ENCODE data around the gene TPX2.
"Not testable (repeated sequence)": the region's sequence is repeated elsewhere in the genome, so short reads cannot be mapped to it uniquely, and the experiment has no call there.

The TPX2 gene

DNA sequence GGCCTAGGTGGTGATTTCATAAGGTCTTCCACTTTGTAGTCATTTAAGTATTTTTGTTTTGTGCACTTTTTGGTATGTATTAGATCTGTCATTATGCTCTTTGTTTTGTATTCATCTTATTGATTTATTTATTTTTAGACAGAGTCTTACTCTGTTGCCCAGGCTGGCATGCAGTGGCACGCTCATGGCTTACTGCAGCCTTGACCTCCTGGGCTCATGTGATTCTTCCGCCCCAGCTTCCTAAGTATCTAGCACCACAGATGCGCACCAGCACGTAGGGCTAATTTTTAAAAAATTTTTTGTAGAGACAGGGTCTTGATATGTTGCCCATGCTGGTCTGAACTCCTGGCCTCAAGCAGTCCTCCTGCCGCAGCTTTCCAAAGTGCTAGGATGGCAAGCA, 30.6 kb downstream of the TPX2 start:
- no peak for DNase-seq

DNA sequence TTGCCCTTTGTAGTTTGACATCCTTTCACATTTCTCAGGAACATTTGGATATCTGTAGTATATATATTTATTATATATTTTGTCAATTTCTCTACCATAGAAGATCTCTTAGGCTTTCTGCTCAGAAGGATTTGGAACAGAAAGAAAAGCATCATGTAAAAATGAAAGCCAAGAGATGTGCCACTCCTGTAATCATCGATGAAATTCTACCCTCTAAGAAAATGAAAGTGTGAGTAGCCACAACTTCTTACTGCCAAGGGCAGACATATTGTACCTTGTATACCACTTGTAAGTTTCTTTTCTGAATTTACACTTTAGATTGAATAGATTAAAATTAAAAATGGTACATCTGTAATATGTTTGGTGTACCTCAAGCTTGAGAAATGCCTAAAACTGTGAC, 31.2 kb downstream of the TPX2 start:
- DNase-seq: no peak

DNA sequence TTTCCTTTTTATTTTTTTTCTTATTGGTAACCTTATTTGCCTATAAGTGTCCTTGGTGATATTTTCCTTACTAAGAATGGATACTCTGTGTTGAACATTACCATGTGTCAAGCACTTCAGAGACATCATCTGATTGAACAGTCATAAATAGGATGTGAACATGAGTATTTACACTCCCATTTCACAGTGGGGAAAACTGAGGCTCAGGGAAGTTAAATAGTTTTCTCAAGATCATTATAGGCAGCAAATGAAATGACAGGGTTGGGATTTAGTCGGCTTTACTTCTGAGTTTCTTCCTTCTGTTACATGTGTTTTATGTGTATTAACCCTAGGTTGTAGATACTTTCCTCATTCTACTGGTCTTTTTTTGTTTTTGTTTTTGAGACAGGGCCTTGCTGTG, 35.3 kb downstream of the TPX2 start:
- no peak for DNase-seq

DNA sequence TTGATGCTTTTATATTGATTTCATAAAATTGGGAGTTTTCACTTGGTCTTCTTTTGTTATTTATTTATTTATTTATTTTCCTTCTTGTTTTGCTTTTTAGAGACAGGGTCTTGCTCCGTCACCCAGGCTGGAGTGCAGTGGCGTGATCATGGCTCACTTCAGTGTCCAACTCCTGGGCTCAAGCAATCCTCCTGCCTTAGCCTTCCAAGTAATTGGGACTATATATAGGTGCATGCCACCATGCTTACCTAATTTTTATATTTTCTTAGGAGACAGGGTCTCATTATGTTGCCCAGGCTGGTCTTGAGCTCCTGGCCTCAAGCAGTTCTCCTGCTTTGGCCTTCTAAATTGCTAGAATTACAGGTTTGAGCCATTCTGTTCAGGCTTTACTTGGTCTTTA, 41.7 kb downstream of the TPX2 start:
- DNase-seq: no peak

DNA sequence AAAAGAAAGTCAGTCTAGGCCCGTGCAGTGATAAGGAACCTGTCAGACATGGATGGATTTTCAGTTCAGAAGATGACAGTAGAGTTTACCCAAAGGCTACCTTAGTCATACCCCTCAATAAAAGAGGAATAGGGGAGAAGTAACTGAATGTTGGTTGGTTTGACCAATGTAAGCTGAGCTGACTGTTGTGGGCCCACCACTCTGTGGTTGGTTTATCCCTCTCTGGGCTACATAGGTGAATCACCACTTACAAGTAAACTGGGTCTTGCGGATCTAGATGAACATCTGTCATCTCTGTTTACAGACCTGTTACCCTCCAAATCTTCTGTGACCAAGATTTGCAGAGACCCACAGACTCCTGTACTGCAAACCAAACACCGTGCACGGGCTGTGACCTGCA, 42.9 kb downstream of the TPX2 start:
- DNase-seq: no peak

DNA sequence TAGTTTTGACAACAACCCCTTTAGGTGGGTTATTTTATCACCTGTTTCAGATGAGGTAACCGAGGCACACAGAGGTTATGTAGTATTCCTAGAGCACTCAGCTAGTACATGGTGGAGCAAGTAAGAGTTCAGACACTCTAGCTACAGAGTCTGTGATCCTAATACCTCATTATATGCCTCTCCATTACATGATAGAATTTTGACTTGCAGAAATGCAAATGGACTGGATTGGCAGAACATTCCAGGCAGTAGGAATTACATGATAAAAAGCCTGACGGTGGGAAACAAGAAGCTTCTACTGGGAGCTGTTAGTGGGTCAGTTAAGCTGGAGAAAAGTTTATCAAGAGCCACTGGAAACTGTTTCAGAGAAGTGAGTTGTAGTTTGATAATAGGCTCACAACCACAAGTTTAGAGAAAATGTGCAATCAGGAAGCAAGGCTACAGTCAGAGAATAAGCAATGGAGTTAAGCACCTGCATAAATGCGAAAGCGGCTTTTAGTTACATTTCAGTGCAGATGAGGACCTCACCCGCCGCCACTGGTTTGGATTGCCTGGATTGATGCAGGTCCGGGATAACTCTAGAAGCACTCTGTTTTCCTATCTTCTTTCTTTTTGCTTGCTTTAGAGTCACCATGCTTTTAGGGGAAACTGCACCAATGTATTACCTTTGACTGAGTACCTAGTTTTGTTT, 45.4 kb downstream of the TPX2 start:
- DNase-seq: no peak

DNA sequence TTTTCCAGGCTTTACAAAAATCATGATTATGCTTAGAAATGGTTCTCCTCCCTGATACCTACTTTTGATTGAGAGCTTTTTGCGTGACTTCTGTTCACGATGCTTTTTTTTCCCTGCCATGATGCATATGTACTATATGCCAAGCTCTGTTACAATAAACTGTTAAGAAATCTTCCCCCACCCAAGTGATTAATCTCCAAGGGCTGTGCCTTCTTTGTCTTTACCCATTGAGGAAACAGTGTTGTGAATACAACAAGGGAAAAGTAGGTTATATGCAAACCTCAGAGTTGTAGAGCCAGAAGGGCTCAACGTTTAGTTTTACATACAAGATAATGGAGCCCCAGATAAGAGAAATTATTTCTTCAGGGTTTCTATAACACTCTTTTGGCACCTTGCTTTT, 46.0 kb downstream of the TPX2 start:
- DNase-seq: no peak

DNA sequence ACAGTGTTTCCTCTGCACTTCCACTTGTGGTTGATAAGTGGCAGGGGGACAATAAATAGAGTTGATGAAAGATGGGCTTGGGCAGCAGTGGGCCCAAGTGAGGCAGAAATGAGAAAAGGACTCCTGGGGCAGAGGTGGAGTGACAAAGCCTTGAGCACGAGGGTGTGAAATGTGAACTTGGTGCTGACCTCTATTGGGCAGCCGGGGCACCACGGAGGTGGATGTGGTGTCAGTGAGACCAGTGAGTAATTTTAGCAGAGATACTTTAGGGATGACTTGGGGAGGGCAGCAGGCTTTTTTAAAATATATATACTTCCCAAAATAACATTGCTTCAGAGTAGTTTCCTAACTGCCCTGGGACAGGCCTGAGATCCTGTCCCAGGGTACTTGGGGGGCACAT, 49.5 kb downstream of the TPX2 start:
- no peak for DNase-seq

DNA sequence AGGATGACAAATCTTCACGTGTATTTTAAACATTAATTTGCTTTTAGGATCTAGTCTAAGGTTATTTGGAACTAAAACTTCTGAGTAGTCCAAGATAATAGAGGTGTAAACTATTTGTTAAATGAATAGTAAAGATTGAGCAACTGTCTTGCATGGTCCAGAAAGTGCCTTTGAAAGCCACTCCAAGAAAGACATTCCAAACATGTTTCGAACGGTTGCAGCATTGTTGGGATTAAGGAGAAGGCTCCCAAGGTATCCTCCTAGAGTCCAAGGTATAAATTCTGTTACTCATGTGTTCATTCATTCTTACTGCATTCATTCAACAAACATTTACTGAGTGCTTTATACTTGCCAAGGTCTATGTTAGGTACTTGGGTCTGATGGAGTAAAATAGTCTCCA, 51.3 kb downstream of the TPX2 start:
- DNase-seq: no peak

DNA sequence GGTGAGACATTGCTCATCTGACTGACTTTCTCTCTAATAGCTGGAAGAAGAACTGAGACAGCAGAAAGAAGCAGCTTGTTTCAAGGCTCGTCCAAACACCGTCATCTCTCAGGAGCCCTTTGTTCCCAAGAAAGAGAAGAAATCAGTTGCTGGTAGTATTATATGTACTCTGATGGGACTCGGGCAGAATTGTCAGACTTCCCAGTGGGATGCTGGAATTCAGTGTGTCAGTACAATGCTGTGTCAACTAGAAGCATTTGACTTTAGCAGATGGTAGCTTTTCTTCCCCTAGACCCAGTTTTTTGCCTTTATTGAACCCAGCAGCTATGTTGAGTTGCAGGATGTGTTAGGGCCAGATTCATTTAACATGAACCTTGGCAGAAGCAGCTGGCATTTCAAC, 58.3 kb downstream of the TPX2 start:
- DNase-seq: no peak

DNA sequence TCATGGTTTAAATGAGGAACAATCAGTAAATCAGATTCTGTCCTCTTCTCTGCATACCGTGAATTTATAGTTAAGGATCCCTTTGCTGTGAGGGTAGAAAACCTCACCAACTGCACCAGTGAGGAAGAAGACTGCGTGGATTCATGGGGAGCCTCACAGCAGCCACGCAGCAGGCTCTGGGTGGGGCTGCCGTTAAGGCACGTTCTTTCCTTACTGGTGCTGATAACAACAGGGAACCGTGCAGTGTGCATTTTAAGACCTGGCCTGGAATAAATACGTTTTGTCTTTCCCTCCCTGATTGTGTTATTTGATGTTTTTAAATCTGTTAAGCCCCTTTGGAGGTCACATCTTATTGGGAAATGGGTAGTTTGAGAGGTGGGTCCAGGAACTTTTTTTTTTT, 62.4 kb downstream of the TPX2 start:
- no peak for DNase-seq

DNA sequence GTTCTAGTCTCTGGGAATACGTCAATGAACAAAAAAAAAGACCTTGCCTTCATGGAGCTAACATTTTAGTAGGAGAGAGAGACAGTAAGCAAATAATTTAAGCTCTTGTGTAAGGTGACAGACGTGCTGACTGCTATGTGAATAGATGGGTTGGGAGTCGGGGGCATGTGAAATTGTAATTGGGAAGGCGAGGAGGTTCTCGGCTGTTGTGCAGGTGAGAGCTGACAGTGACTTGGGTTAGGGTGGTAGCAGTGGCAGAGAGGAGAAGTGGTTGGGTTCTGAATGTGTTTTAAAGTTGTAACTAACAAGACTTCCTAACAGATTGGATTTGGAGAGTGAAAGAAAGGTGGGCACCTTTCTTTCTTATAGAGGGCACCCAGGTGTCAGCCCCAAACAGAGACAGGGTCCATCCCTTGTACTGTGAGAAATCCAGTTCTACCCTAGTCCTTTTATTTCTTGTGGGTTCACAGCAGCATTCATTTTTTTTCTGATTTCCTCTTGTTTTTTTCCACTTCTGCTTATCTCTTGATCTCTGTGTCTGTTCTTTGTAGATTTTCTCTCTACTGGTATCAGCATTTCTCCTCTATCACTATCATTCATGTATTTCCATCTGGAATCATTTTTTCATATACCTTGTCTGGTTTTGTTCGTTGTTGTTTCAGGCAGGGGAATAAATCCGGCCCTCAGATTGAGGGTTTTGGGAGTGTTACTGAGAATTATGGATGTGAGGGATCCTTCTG, 64.6 kb downstream of the TPX2 start:
- no peak for DNase-seq

DNA sequence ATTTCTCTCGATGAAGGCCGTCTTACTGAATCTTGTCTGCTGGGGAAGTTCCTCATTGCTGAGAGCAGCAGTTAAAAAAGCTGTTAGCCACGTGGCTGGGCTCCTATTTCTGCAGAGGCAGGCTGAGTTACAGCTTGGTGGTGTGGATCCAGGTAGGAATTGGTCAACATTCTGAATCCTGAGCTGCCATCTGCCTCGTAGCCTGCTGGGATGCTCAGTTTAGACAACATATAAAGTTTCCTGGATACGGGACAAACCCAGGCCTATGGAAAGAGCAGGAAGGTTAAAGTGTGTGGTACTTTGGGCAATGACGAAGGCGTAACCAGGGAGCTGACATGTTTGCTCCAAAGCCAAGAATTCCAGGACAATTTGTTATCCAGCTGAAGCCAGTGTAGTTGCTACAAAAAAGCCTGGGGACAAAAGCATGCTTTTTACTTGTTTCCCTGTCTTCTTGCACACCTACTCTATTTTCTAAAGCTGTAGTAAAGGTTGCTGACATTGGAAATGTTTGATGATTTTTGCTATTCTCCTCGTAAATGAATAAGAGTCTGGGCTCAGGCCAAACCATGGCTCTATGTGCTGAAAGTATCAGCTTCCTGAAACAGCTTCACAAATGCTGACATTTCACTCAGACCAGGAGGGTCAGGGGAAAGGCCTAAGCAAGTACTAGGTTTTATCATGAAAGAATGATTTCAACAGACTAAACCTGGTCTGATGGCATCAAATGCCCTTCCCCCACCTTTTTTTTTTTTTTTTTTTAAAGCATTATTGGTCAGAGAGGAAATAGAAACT, 67.7 kb downstream of the TPX2 start:
- no peak for DNase-seq

DNA sequence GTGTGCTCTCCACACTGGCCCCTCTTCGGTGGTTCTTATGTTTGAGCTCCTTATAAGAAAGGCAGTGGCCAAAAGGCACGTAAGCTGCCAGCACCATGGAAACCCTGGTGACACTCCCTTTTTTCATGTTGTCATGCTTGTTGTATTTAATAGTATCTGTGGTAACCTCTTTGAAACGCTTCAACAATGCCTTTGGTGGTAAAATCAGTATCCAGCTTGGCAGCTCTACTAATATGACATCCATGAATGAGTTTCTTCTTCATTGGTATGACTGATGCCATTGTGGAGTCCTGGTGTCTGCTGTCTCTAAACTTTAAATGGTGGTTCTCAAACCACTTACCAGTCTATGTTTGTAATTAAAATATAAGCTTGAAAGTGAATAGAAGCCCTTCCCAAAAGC, 69.4 kb downstream of the TPX2 start:
- DNase-seq: no peak

DNA sequence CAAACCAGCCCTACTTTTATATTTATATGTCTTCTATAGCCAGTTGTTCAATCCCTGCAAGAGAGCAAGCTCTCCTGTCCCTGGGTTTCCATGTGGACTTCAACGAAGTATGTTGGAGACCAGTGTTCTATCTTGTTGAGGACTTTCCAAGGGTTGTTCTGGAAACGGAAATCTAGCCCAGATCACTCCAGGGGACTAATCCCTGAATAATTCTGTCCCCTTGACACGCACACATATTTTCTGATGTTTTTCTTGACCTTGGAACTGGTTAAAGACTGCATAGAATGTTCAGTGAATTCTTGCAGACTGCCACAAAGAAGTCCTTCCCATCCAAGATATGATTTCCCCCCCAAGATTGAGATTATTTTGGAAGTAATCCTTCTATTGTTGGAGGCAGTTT, 70.6 kb downstream of the TPX2 start:
- DNase-seq: no peak

DNA sequence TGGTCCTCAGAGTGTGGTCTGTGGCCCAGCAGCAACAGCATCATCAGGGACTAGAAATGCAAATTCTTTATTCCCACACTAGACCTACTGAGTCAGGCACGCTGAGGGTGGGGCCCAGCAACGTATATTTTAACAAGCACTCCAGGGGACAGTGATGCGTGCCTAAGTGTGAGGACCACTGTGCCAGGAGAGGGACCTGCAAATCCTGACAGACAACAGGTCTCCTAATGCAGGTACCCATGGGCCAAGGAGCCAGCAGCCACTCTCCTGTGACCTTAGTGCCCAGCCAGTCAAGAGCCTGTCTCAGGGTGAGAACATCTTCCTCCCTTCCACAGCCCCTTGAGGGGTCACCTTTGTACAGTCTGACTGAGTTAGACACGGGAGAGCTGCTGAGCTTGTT, 72.1 kb downstream of the TPX2 start:
- no peak for DNase-seq

DNA sequence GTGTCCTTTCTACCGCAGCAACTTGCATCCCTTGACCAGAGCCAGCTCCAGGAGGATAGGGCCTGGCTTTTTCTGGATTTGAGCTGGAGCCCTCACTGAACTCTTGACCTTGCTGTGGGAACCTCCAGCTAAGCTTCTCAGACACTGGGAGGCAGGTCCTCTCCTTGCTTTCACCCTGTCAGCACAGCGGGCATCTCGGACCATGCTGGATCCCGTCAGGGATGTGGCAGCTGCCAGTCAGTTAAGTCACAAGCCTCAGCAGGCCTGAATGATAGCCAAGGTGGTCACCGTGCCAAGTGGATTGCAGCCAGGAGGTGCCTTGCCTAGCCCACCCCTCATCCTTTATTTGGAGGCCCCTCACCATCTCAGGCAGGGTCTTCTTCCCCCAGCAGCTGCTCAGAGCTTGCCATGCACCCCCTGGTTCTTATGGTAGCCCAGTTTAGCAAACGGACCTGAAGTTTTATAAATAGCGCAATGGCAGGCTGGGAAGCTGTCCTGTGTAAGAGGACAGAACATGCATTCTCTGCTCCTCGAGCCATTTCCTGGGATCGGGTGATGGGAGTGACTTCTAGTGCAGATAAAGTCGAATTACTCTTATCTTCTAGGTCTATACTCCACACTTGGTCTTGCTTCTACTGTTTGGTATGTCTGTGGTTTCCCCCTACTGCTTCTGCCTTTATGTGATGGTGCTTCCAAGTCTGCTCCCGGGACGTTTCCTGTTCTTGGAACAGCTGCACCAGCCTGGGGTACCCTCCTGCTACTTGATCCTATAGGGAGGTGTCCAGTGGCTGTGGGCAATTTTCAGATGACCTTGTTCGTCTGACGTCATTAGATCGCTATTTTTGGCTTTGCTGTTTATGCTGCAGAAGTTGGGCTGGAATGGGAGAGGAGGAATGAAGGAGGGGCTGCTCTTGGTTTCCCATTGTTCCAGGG, 73.0 kb downstream of the TPX2 start:
- DNase-seq: no peak

DNA sequence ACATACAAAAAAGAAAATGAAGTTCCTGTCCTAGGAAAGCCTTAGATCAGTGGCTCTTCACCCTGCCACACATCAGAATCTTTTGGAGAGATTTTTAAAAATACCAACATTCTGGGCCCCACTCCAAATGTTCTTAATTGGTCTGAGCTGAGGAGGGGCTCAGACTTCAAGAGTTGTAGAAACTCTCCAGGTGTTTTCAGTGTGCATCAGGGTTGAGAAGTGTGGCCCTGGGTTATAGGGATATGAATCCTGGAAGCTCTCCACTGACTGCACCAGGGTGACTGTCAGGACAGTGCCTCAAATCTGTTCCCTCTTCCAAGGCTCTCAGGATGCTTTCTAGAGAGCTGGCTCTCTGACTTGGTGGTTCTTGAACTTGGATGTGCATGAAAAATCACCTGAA, 74.5 kb downstream of the TPX2 start:
- DNase-seq: no peak

DNA sequence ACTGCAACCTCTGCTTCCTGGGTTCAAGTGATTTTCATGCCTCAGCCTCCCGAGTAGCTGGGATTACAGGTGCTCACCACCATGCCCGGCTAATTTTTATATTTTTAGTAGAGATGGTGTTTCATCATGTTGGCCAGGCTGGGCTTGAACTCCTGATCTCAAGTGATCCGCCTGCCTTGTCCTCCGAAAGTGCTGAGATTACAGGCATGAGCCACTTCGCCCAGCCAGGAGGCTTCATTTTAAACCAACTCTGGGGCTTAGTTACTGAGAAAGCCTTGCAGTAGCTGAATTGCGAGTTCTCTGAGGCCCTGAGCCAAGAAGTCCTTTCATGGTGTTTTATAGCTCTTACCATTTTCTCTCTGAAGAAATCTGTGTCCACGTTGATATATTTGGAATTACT, 75.1 kb downstream of the TPX2 start:
- not testable (repeated sequence) for DNase-seq

DNA sequence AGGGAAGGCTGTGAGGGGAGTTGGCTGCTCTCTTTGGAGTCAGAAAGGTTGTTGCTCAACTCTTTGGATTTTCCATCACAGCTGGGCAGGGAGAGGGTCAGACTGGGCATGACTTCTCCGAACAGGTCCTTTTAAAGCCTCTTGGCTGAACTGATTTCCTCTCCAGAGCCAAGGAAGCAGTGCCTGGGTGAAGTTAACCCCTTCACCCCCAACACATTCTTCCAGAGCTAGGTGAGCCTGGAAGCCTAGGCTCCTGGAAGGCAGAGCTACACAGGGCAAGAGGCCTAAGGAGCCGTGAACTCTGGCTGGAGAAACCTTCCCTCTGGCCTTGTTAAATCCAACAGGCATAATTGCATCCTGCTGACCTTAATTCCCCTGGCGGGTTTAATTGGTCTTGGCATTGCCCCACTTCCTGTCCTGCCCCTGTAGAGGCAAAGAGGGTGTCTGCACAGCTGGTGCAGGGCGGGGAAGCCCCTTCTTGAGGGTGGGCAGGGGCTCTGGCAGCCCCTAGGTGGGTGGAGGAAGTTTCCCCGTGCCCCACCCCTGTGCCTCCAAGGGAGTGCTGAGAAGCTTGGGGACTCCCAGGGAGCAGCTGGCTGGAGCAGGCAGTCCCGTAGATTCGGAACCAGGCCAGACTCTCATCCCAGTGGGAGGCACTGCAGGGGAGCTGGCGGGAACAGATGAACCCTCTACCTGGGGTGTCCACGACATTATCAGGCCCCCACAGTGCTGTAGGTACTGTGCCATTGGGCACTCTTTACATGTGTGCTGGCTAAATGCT, 76.5 kb downstream of the TPX2 start:
- DNase-seq: no peak

DNA sequence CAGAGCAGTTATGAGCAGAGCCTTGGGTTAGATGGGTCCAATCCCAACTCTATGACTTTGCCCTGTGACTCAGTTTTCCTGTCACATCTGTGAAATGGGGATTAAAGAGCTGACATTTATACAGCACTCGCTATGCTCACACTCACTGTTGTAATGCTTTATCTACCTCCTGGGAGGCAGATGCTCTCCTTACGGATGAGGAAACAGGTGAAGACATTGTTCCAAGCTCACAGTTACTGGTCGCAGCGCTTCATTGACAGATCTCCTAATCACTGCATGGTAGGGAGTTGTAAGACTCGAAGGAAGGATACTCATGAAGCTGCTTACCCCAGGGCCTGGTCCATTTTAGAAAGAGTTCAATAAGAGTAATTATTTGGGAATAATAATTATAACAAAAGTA, 77.1 kb downstream of the TPX2 start:
- DNase-seq: no peak

DNA sequence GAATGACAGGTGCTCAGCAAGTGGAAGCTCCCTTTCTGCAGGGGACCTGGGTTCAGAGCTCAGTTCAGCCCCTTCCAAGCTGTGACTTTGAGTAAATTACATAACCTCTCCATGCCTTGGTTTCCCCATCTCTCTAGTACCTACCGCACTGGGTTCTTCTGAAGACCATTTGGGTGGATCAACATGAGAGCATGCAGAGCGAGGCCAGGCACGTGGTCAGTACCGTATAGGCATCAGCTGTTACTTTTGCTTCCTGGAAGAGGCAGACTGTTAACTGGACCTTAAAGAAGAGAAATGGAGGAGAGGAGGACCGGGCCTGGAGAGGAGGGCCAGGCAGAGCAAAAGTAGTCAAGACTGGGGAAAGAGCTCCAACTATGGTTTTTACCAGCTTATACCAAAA, 78.4 kb downstream of the TPX2 start:
- DNase-seq: no peak

Measured in NCI-H524 treated with DMSO at 0.1 percent for 48 hours (cell line).